PC-9 (cell line): ENCODE measurements around the gene TCTN3.

Source experiments
- EZH2 ChIP-seq: fragments of 200-600 bp; sonication (generic); IDR thresholded peaks from 2 replicates; pipeline ENCODE4 v1.8.0; 2017; ENCODE audit warnings: antibody characterized with exemption, low read depth
- TF ChIP-seq, protein P1 (sequence below): fragments of 200-600 bp; sonication (generic); conservative IDR thresholded peaks from 2 replicates; pipeline ENCODE4 v1.6.1; 2017; ENCODE audit warnings: mixed run types, antibody characterized with exemption, mild to moderate bottlenecking, moderate library complexity

DNA sequence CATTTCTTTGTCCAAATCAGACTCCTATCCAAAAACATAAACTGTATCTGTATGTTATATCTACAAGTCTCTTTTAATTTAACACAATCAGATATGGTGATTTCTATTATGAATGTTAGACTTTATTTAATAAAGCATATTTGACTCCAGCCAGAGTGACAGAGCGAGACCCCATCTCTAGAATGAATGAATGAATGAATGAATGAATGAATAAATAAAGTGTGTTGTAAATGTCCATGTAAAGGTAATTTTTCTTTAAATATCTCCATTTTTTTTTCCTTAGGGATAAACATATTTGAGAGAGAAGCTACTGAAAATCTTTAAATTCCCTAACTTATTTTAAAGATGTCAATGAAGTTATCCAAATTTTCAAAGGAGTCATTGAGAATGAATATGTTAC, 19.1 kb downstream of the TCTN3 start:
- TF ChIP-seq EZH2 = no peak
- TF ChIP-seq, protein P1, sequence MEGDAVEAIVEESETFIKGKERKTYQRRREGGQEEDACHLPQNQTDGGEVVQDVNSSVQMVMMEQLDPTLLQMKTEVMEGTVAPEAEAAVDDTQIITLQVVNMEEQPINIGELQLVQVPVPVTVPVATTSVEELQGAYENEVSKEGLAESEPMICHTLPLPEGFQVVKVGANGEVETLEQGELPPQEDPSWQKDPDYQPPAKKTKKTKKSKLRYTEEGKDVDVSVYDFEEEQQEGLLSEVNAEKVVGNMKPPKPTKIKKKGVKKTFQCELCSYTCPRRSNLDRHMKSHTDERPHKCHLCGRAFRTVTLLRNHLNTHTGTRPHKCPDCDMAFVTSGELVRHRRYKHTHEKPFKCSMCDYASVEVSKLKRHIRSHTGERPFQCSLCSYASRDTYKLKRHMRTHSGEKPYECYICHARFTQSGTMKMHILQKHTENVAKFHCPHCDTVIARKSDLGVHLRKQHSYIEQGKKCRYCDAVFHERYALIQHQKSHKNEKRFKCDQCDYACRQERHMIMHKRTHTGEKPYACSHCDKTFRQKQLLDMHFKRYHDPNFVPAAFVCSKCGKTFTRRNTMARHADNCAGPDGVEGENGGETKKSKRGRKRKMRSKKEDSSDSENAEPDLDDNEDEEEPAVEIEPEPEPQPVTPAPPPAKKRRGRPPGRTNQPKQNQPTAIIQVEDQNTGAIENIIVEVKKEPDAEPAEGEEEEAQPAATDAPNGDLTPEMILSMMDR = no peak
